Endothelial cell of umbilical vein (primary cell): ENCODE measurements around the gene ACVR2B. TPM values are rescaled to one million over a fixed set of nuclear protein-coding genes. Genes with fewer than 3 reads are reported as not detected.

Source experiments
- BruUV-seq: library from RNA; stranded (reverse); fragments of 400-500 nt; replicated peaks from 2 replicates; lab custom pipeline; 2021; lab: Mats Ljungman, UMichigan
- CTCF ChIA-PET: fragments of 300-600, 350-600 bp; sonication (Branson Sonifier 250); formaldehyde crosslinking; loops from one replicate; lab custom pipeline; 2021; ENCODE audit warnings: antibody characterized with exemption, inconsistent platforms; lab: Charles Lee
- POLR2A ChIA-PET: fragments of 300-600, 350-600 bp; sonication (Branson Sonifier 250); formaldehyde crosslinking; loops from one replicate; lab custom pipeline; 2021; ENCODE audit warnings: antibody characterized with exemption, inconsistent platforms; lab: Charles Lee
- DNase-seq: peaks from one replicate; pipeline ENCODE4 v3.0.0-alpha.2; 2011; ENCODE audit warnings: low read depth, low spot score
- FAIRE-seq: peaks from 2 replicates; lab custom pipeline; 2011; peaks lifted over from hg19 to GRCh38; lab: Jason Lieb, UNC
- H2AFZ ChIP-seq: 2 replicates; pipeline ENCODE4 v1.6.0; 2012; ENCODE audit warnings: low read depth, low read length, control low read depth, inconsistent platforms
- H3K27ac ChIP-seq: 2 replicates; pipeline ENCODE4 v1.5.1; 2011; ENCODE audit warnings: low read depth, mild to moderate bottlenecking, control low read depth, low read length, moderate library complexity; ENCODE audit not compliant: insufficient read depth
- H3K27me3 ChIP-seq, 2 experiments: 2 replicates each; pipeline versions ENCODE4 v1.6.0 to v1.6.1; 2011; ENCODE audit warnings: low read length in 2 of 2, mixed read lengths in 1 of 2; ENCODE audit not compliant: control insufficient read depth in 2 of 2, insufficient read depth in 2 of 2
- H3K36me3 ChIP-seq, 2 experiments: 2 replicates in 1 of 2; 3 replicates in 1 of 2; pipeline ENCODE4 v1.5.1; 2011; ENCODE audit warnings: low read length in 2 of 2, mild to moderate bottlenecking in 1 of 2, moderate library complexity in 1 of 2; ENCODE audit not compliant: control insufficient read depth in 2 of 2, insufficient read depth in 2 of 2; ENCODE audit errors: extremely low read depth in 1 of 2
- H3K4me1 ChIP-seq: 3 replicates; pipeline ENCODE4 v1.5.1; 2011; ENCODE audit warnings: mild to moderate bottlenecking, low read length; ENCODE audit not compliant: control insufficient read depth, insufficient read depth; ENCODE audit errors: extremely low read depth
- H3K4me2 ChIP-seq: 2 replicates; pipeline ENCODE4 v1.6.1; 2011; ENCODE audit warnings: low read length, control low read depth, mixed read lengths; ENCODE audit not compliant: insufficient read depth
- H3K4me3 ChIP-seq, 3 experiments: fragments of 200-600 bp in 1 of 3; sonication (generic), shearing (Covaris generic) in 1 of 3; replicated peaks in 1 of 3; 2 replicates each; pipeline ENCODE4 v1.5.1; 2011 to 2016; ENCODE audit warnings: control low read depth in 3 of 3, low read length in 3 of 3, mild to moderate bottlenecking in 2 of 3, inconsistent platforms in 1 of 3, low read depth in 1 of 3, moderate library complexity in 1 of 3; ENCODE audit not compliant: insufficient read depth in 1 of 3
- H3K79me2 ChIP-seq: 2 replicates; pipeline ENCODE4 v1.6.0; 2012; ENCODE audit warnings: low read length, inconsistent platforms; ENCODE audit not compliant: control insufficient read depth, insufficient read depth
- H3K9ac ChIP-seq: replicated peaks from 2 replicates; pipeline ENCODE3; 2011; ENCODE audit warnings: low read length, control low read depth; ENCODE audit not compliant: insufficient read depth; ENCODE audit errors: extremely low read depth
- H3K9me1 ChIP-seq: replicated peaks from 3 replicates; pipeline ENCODE4 v1.6.0; 2011; ENCODE audit warnings: mild to moderate bottlenecking, low read length; ENCODE audit not compliant: control insufficient read depth, insufficient read depth; ENCODE audit errors: extremely low read depth
- H3K9me3 ChIP-seq: replicated peaks from 2 replicates; pipeline ENCODE4 v1.5.1; 2012; ENCODE audit warnings: low read length, inconsistent platforms; ENCODE audit not compliant: control insufficient read depth, insufficient read depth
- H4K20me1 ChIP-seq: replicated peaks from 2 replicates; pipeline ENCODE3; 2011; ENCODE audit warnings: mild to moderate bottlenecking, low read length; ENCODE audit not compliant: control insufficient read depth, insufficient read depth; ENCODE audit errors: extremely low read depth
- EZH2 ChIP-seq: IDR thresholded peaks from 2 replicates; pipeline ENCODE4 v1.6.1; 2012; ENCODE audit warnings: borderline replicate concordance, low read depth, mild to moderate bottlenecking, moderate library complexity, low read length, inconsistent platforms; ENCODE audit not compliant: severe bottlenecking
- FOS ChIP-seq: IDR thresholded peaks from 2 replicates; pipeline ENCODE4 v1.6.1; 2011; ENCODE audit warnings: mild to moderate bottlenecking, low read length, moderate library complexity, borderline replicate concordance; ENCODE audit not compliant: insufficient read depth
- GATA2 ChIP-seq: IDR thresholded peaks from 2 replicates; pipeline ENCODE4 v1.7.0; 2011; ENCODE audit warnings: low read depth, mild to moderate bottlenecking, moderate library complexity, mixed read lengths, low read length; ENCODE audit not compliant: insufficient read length, insufficient read depth
- JUN ChIP-seq: IDR thresholded peaks from 2 replicates; pipeline ENCODE4 v1.6.1; 2011; ENCODE audit warnings: borderline replicate concordance, low read depth; ENCODE audit not compliant: insufficient read length, insufficient read depth
- MYC ChIP-seq: IDR thresholded peaks from one replicate; pipeline ENCODE4 v1.6.1; 2011; ENCODE audit warnings: mild to moderate bottlenecking, low read depth, low read length
- POLR2A ChIP-seq: IDR thresholded peaks from 2 replicates; pipeline ENCODE4 v1.6.1; 2012; ENCODE audit warnings: low read depth, mild to moderate bottlenecking, control low read depth, low read length
- POLR2AphosphoS5 ChIP-seq: IDR thresholded peaks from 2 replicates; pipeline ENCODE4 v1.6.1; 2012; ENCODE audit warnings: low read depth, mild to moderate bottlenecking, control low read depth, low read length, moderate library complexity; ENCODE audit not compliant: insufficient read depth
- dilution Hi-C: fragments of 300-500 bp; cut with MboI; formaldehyde crosslinking; loops from one replicate; pipeline ENCODE4 v1.15.0; 2019; ENCODE audit warnings: low sequenced_read_pairs; ENCODE audit not compliant: extremely low pct_ligation_motif_present
- intact Hi-C: fragments of 100-400 bp; cut with micrococcal nuclease; formaldehyde crosslinking; loops from one replicate; pipeline ENCODE4 v1.10.0; 2022
- polyA plus RNA-seq, 4 experiments: library from polyadenylated mRNA; depleted of rRNA in 3 of 4; stranded (reverse) in 3 of 4; unstranded in 1 of 4; fragments of >200 nt; gene quantifications; 2 replicates each; pipeline versions ENCODE4 v1.2.1 to v1.2.3, GENCODE V29; 2011 to 2012; ENCODE audit warnings: missing spikeins in 1 of 4
- total RNA-seq: library from RNA; stranded (reverse); gene quantifications from 2 replicates; pipeline ENCODE4 v1.2.3, GENCODE V29; 2021
- TF ChIP-seq, protein P1 (sequence below), 2 donors: IDR thresholded peaks; 1 replicate in 1 of 2; 2 replicates in 1 of 2; pipeline ENCODE4 v1.5.1; 2011; ENCODE audit warnings: low read length in 2 of 2, mild to moderate bottlenecking in 2 of 2, moderate library complexity in 2 of 2, control low read depth in 1 of 2, inconsistent platforms in 1 of 2, low read depth in 1 of 2; ENCODE audit not compliant: insufficient read depth in 1 of 2; ENCODE audit errors: extremely low read depth in 1 of 2
- TF ChIP-seq, protein P2 (sequence below): IDR thresholded peaks from 2 replicates; pipeline ENCODE4 v1.6.1; 2011; ENCODE audit not compliant: insufficient read depth, insufficient read length

ACVR2B gene
- total and polyA plus RNA-seq, 2 donors (not counting 3 experiments of a cell fraction or from before 2014, with no cell fraction given) = 2.0 to 4.9 TPM

DNA sequence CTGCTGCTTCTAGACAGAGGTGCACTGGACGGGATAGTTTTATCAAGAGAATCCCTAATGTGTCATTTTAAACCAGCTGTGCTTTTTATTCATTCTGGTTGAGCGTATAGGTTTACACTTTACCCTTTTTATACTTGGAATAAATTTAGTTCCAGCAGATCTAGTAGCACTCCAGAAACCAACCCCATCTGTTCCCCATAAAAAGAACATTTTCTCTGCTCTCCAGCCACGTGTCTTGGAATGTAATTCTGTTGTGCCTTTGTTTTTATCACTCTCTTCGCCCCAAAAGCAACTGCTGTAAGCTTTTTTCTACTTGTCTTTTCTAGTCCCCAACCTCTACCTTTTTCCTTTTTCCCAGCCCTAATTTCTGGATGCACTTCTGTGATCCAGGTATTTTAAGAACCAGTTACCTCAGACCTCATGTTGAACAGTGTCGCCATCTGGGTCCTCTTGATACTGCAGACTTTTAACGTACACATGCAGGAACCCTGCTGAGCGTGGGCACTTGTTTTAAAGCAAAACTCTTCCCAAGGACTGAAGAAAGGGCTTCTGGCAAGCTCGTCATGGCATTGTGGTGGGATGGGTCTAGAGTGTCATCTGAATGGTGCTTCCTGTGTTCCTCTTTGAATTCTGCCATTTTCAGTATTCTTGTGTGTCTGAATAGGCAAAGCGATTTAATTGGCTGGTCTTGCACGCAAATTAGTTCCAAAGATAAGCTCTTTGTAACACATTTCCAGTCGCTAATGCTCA, 36.8 kb downstream of the ACVR2B start:
- no peak for FAIRE-seq

DNA sequence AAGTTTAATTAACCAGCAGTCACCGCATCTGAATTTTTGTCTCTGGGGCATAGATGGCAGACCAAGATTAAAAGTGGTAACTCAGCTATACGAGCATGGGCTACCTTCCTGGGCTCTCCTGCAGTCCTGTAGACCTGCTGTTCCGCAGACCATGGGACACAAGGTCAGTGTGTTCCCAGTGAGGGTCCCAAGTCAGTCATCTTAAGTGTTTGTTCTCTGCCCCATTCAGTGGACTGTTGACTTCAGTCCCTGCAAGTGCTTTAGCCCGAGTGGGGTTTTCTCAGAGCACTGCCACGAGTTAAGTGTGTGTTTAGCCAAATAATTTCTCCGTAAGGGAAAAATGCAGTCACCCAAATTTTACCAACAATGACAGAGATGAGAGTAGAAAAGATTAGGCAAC, 37.5 kb downstream of the ACVR2B start:
- H3K4me3 ChIP-seq = no peak overlapping the region
- POLR2A ChIA-PET = no interaction called here
- no peak overlapping the region for H2AFZ ChIP-seq
- peaks cover 2% of the 10 kb centered on the region for H3K4me1 ChIP-seq
- H4K20me1 ChIP-seq = no peaks in the 10 kb centered on the region
- intact Hi-C loops (no loop called here), dilution Hi-C loops (no loop called here)
- CTCF ChIA-PET = interaction anchor here (1.2 kb wide), 1 partner anchor 11 kb away, joined by 4 read pairs; no protein-coding TSS in a partner anchor
- TF ChIP-seq EZH2 (no peak), MYC (no peak), FOS (no peak), JUN (no peak), POLR2A (no peak), GATA2 (no peak), POLR2AphosphoS5 (no peak)
- TF ChIP-seq, protein P1, sequence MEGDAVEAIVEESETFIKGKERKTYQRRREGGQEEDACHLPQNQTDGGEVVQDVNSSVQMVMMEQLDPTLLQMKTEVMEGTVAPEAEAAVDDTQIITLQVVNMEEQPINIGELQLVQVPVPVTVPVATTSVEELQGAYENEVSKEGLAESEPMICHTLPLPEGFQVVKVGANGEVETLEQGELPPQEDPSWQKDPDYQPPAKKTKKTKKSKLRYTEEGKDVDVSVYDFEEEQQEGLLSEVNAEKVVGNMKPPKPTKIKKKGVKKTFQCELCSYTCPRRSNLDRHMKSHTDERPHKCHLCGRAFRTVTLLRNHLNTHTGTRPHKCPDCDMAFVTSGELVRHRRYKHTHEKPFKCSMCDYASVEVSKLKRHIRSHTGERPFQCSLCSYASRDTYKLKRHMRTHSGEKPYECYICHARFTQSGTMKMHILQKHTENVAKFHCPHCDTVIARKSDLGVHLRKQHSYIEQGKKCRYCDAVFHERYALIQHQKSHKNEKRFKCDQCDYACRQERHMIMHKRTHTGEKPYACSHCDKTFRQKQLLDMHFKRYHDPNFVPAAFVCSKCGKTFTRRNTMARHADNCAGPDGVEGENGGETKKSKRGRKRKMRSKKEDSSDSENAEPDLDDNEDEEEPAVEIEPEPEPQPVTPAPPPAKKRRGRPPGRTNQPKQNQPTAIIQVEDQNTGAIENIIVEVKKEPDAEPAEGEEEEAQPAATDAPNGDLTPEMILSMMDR (IDR thresholded peaks at IDR 0.05; ENCODE audit: extremely low read depth in 1 of 2, insufficient read depth in 1 of 2, low read depth in 1 of 2, low read length in 2 of 2) = no peak
- TF ChIP-seq, protein P2, sequence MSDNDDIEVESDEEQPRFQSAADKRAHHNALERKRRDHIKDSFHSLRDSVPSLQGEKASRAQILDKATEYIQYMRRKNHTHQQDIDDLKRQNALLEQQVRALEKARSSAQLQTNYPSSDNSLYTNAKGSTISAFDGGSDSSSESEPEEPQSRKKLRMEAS = no peak
- no peak overlapping the region for H3K4me2 ChIP-seq
- no peaks in the 10 kb centered on the region for H3K9me1 ChIP-seq
- no peak overlapping the region for H3K9ac ChIP-seq
- no peak for FAIRE-seq
- H3K27me3 ChIP-seq = no peaks in the 10 kb centered on the region
- no peak overlapping the region for H3K27ac ChIP-seq
- no peaks in the 10 kb centered on the region for H3K9me3 ChIP-seq
- no peaks in the 10 kb centered on the region for H3K36me3 ChIP-seq
- no peaks in the 10 kb centered on the region for H3K79me2 ChIP-seq
- no peak for DNase-seq
- no TSS peak for BruUV-seq

More for the DNA sequence above, 36.8 kb downstream of the ACVR2B start:
- H3K9me3 ChIP-seq = no peaks in the 10 kb centered on the region
- no TSS peak for BruUV-seq
- H2AFZ ChIP-seq = no peak overlapping the region
- no peak for DNase-seq
- no peak overlapping the region for H3K4me3 ChIP-seq
- dilution Hi-C loops (no loop called here), intact Hi-C loops (no loop called here)
- POLR2A ChIA-PET = no interaction called here
- H3K36me3 ChIP-seq = no peaks in the 10 kb centered on the region
- H3K4me1 ChIP-seq = peaks cover 2% of the 10 kb centered on the region
- H3K79me2 ChIP-seq = no peaks in the 10 kb centered on the region
- TF ChIP-seq, protein P1 (IDR thresholded peaks at IDR 0.05; ENCODE audit: extremely low read depth in 1 of 2, insufficient read depth in 1 of 2, low read depth in 1 of 2, low read length in 2 of 2) = no peak
- H4K20me1 ChIP-seq = no peaks in the 10 kb centered on the region
- H3K9me1 ChIP-seq = no peaks in the 10 kb centered on the region
- CTCF ChIA-PET = interaction anchor here (1.2 to 2.0 kb wide), 2 partner anchors 11 to 144 kb away, joined by 4 to 6 read pairs; partner anchors contain the start of gene XYLB
- H3K27ac ChIP-seq = no peak overlapping the region
- no peaks in the 10 kb centered on the region for H3K27me3 ChIP-seq
- H3K4me2 ChIP-seq = no peak overlapping the region
- no peak overlapping the region for H3K9ac ChIP-seq
